Measurements from ENCODE around the gene ODAD2. TPM values are rescaled to one million over a fixed set of nuclear protein-coding genes. Genes with fewer than 3 reads are reported as not detected.

ODAD2 gene
- total and polyA plus RNA-seq, 2 donors (not counting 3 experiments of a cell fraction or from before 2014, with no cell fraction given): 1.1 to 4.4 TPM

- H4K20me1 ChIP-seq (replicated peaks; ENCODE audit: control insufficient read depth, extremely low read depth, insufficient read depth, low read length): no peaks in the 10 kb centered on the region
- no peak overlapping the region for H2AFZ ChIP-seq (ENCODE audit: low read depth, low read length)
- H3K9ac ChIP-seq (replicated peaks; ENCODE audit: extremely low read depth, insufficient read depth, low read length): no peak overlapping the region
- no peaks in the 10 kb centered on the region for H3K9me1 ChIP-seq (replicated peaks; ENCODE audit: control insufficient read depth, extremely low read depth, insufficient read depth, low read length)
- peak; percentile 75 for DNase-seq (ENCODE audit: low read depth, low spot score)
- peak; percentile 68 for FAIRE-seq
- H3K4me3 ChIP-seq (replicated peaks in 1 of 3; ENCODE audit: insufficient read depth in 1 of 3, low read depth in 1 of 3, low read length in 3 of 3): no peak overlapping the region
- no peaks in the 10 kb centered on the region for H3K9me3 ChIP-seq (replicated peaks; ENCODE audit: control insufficient read depth, insufficient read depth, low read length)
- H3K36me3 ChIP-seq (ENCODE audit: control insufficient read depth in 2 of 2, extremely low read depth in 1 of 2, insufficient read depth in 2 of 2, low read length in 2 of 2): no peaks in the 10 kb centered on the region
- H3K4me1 ChIP-seq (ENCODE audit: control insufficient read depth, extremely low read depth, insufficient read depth, low read length): peaks cover 8% of the 10 kb centered on the region
- dilution Hi-C loops (cut with MboI; ENCODE audit: extremely low pct_ligation_motif_present, low sequenced_read_pairs) (no loop called here), intact Hi-C loops (cut with micrococcal nuclease) (no loop called here)
- no peak overlapping the region for H3K4me2 ChIP-seq (ENCODE audit: insufficient read depth, low read length)
- no TSS peak for BruUV-seq (replicated peaks)
- no peak overlapping the region for H3K27ac ChIP-seq (ENCODE audit: insufficient read depth, low read depth, low read length)
- TF ChIP-seq POLR2A (IDR thresholded peaks at IDR 0.05; ENCODE audit: low read depth, low read length) (no peak), EZH2 (IDR thresholded peaks at IDR 0.05; ENCODE audit: borderline replicate concordance, low read depth, low read length, severe bottlenecking) (no peak), POLR2AphosphoS5 (IDR thresholded peaks at IDR 0.05; ENCODE audit: insufficient read depth, low read depth, low read length) (no peak), JUN (IDR thresholded peaks at IDR 0.05; ENCODE audit: borderline replicate concordance, insufficient read depth, insufficient read length, low read depth) (peak; percentile 74), MAX (IDR thresholded peaks at IDR 0.05; ENCODE audit: insufficient read depth, insufficient read length) (no peak), FOS (IDR thresholded peaks at IDR 0.05; ENCODE audit: borderline replicate concordance, insufficient read depth, low read length) (peak; percentile 9), MYC (IDR thresholded peaks at IDR 0.05; ENCODE audit: low read depth, low read length) (no peak), GATA2 (IDR thresholded peaks at IDR 0.05; ENCODE audit: insufficient read depth, insufficient read length, low read depth, low read length) (no peak), CTCF (IDR thresholded peaks at IDR 0.05; ENCODE audit: extremely low read depth in 1 of 2, insufficient read depth in 1 of 2, low read depth in 1 of 2, low read length in 2 of 2) (no peak)
- H3K79me2 ChIP-seq (ENCODE audit: control insufficient read depth, insufficient read depth, low read length): no peaks in the 10 kb centered on the region
- CTCF ChIA-PET: interaction anchor here (1.0 to 1.8 kb wide), 4 partner anchors 9 to 286 kb away, joined by 3 to 8 read pairs (median 4); no protein-coding TSS in a partner anchor
- no peaks in the 10 kb centered on the region for H3K27me3 ChIP-seq (ENCODE audit: control insufficient read depth in 2 of 2, insufficient read depth in 2 of 2, low read length in 2 of 2)
- POLR2A ChIA-PET: no interaction called here
Measured at GRCh38 chr10:27893358-27893954, 105.4 kb downstream of the ODAD2 start.
